GM12878 (cell line): Measurements from ENCODE around the gene TRERF1. TPM values are rescaled to one million over a fixed set of nuclear protein-coding genes. Genes with fewer than 3 reads are reported as not detected.

Experiments
- ATAC-seq: fragments of 200-7000 bp; cut with Tn5 transposase; 3 replicates; pipeline ENCODE4 v1.9.1; 2020; ENCODE audit warnings: mild to moderate bottlenecking, moderate library complexity
- BruUV-seq: library from RNA; stranded (reverse); fragments of 400-500 nt; replicated peaks from 2 replicates; lab custom pipeline; 2021; lab: Mats Ljungman, UMichigan
- CTCF ChIA-PET: fragments of 300-600 bp; sonication (Branson Sonifier 250); formaldehyde crosslinking; extraction: SDS; loops from one replicate; lab custom pipeline; 2021; ENCODE audit warnings: inconsistent platforms; lab: Yijun Ruan, JAX
- POLR2A ChIA-PET: fragments of 350-600 bp; formaldehyde crosslinking; extraction: SDS; loops from one replicate; lab custom pipeline; 2021; ENCODE audit warnings: inconsistent platforms; lab: Charles Lee
- RAD21 ChIA-PET: fragments of 300-600 bp; sonication (Branson Sonifier 250); formaldehyde crosslinking; loops from one replicate; lab custom pipeline; 2023; ENCODE audit warnings: antibody characterized with exemption; ENCODE audit not compliant: unreplicated experiment; lab: Charles Lee
- SMC1A ChIA-PET: fragments of 300-600 bp; sonication (Branson Sonifier 250); formaldehyde crosslinking; loops from one replicate; lab custom pipeline; 2023; ENCODE audit not compliant: unreplicated experiment, uncharacterized antibody; lab: Charles Lee
- DNase-seq: peaks from one replicate; pipeline ENCODE4 v3.0.0-alpha.2; 2011; ENCODE audit warnings: low read depth, low spot score
- FAIRE-seq: peaks from 3 replicates; lab custom pipeline; 2011; peaks lifted over from hg19 to GRCh38; lab: Jason Lieb, UNC
- H2AFZ ChIP-seq: 2 replicates; pipeline ENCODE4 v1.6.0; 2011; ENCODE audit warnings: low read depth, low read length, control low read depth; ENCODE audit not compliant: control insufficient read depth
- H3K27ac ChIP-seq: 2 replicates; pipeline ENCODE4 v1.5.1; 2011; ENCODE audit warnings: control low read depth; ENCODE audit not compliant: control insufficient read depth, insufficient read depth
- H3K27me3 ChIP-seq, 2 experiments: replicated peaks in 1 of 2; 2 replicates each; pipeline versions ENCODE4 v1.6.0 to v1.6.1; 2011; ENCODE audit warnings: low read length in 1 of 2; ENCODE audit not compliant: control insufficient read depth in 2 of 2, insufficient read depth in 2 of 2
- H3K36me3 ChIP-seq, 2 experiments: 2 replicates each; pipeline ENCODE4 v1.5.1; 2011; ENCODE audit warnings: low read length in 1 of 2; ENCODE audit not compliant: control insufficient read depth in 2 of 2, insufficient read depth in 2 of 2
- H3K4me1 ChIP-seq: 2 replicates; pipeline ENCODE4 v1.6.1; 2011; ENCODE audit warnings: mild to moderate bottlenecking, low read length, moderate library complexity, mixed read lengths; ENCODE audit not compliant: control insufficient read depth, insufficient read depth
- H3K4me2 ChIP-seq: 2 replicates; pipeline ENCODE4 v1.6.0; 2011; ENCODE audit warnings: control low read depth; ENCODE audit not compliant: control insufficient read depth, insufficient read depth
- H3K4me3 ChIP-seq: fragments of 200-600 bp; sonication (generic); 2 replicates; pipeline ENCODE4 v1.5.1; 2016
- H3K79me2 ChIP-seq: 2 replicates; pipeline ENCODE4 v1.6.0; 2011; ENCODE audit warnings: low read length; ENCODE audit not compliant: control insufficient read depth, insufficient read depth
- H3K9ac ChIP-seq: 2 replicates; pipeline ENCODE4 v1.8.0; 2011; ENCODE audit warnings: low read length, control low read depth, mixed read lengths; ENCODE audit not compliant: control insufficient read depth, insufficient read depth
- H3K9me3 ChIP-seq: replicated peaks from 3 replicates; pipeline ENCODE4 v1.5.1; 2011; ENCODE audit warnings: mild to moderate bottlenecking, low read length; ENCODE audit not compliant: control insufficient read depth, insufficient read depth
- H4K20me1 ChIP-seq: 2 replicates; pipeline ENCODE4 v1.6.0; 2011; ENCODE audit not compliant: control insufficient read depth, insufficient read depth
- IKZF1 ChIP-seq: fragments of 450-650 bp; conservative IDR thresholded peaks from 2 replicates; pipeline ENCODE4 v1.6.1; 2017; ENCODE audit warnings: antibody characterized with exemption, mild to moderate bottlenecking
- SMC3 ChIP-seq: IDR thresholded peaks from 2 replicates; pipeline ENCODE4 v1.6.1; 2011; ENCODE audit warnings: low read length, improper control_type of control experiment, borderline replicate concordance
- ZNF207 ChIP-seq: fragments of 450-650 bp; IDR thresholded peaks from 2 replicates; pipeline ENCODE4 v1.6.1; 2014; ENCODE audit warnings: antibody characterized with exemption, mild to moderate bottlenecking, borderline replicate concordance
- WGBS: methylation state at CpG from one replicate; pipeline ENCODE4 v1.1.6; 2016; ENCODE audit warnings: low lambda C conversion rate; ENCODE audit not compliant: insufficient replicate concordance, insufficient coverage; ENCODE audit errors: missing lambda C conversion rate; 5-methylcytosine and 5-hydroxymethylcytosine counted together
- in situ Hi-C: fragments of 300-500 bp; cut with MboI; formaldehyde crosslinking; loops from 9 replicates; pipeline ENCODE4 v1.14.3; 2018; ENCODE audit warnings: mixed read lengths
- intact Hi-C: fragments of 100-400 bp; cut with micrococcal nuclease; formaldehyde crosslinking; loops from one replicate; pipeline ENCODE4 v1.14.2; 2022; ENCODE audit not compliant: unreplicated experiment
- polyA plus RNA-seq, 11 experiments: library from polyadenylated mRNA; depleted of rRNA in 4 of 11; unstranded in 6 of 11; stranded (reverse) in 5 of 11; fragments of >200 nt; fragmentation: Nextera tagmentation in 4 of 11; fragmentation: Illumina TruSeq in 1 of 11; extraction: Ambion mirVana in 4 of 11; extraction: Trizol in 1 of 11; gene quantifications; 1 replicate in 1 of 11; 2 replicates in 10 of 11; pipeline versions ENCODE4 v1.2.1 to v1.2.3, GENCODE V29; 2011 to 2016; ENCODE audit warnings: inconsistent platforms in 2 of 11, missing spikeins in 2 of 11, low read depth in 1 of 11
- total RNA-seq, 4 experiments: library from RNA; depleted of rRNA in 3 of 4; stranded (reverse); fragments of >200 nt in 3 of 4; fragmentation: Illumina TruSeq in 1 of 4; extraction: Trizol in 1 of 4; gene quantifications; 2 replicates each; pipeline versions ENCODE4 v1.2.1 to v1.2.3, GENCODE V29; 2013 to 2021
- TF ChIP-seq, protein P1 (sequence below): fragments of 450-650 bp; IDR thresholded peaks from 2 replicates; pipeline ENCODE4 v1.6.1; 2016; ENCODE audit warnings: mild to moderate bottlenecking

The TRERF1 gene
- total and polyA plus RNA-seq, 10 of the 15 experiments (the other 5 are each of a cell fraction or from before 2014, with no cell fraction given), result 2.2 to 19.4 (median 7.2) TPM

DNA sequence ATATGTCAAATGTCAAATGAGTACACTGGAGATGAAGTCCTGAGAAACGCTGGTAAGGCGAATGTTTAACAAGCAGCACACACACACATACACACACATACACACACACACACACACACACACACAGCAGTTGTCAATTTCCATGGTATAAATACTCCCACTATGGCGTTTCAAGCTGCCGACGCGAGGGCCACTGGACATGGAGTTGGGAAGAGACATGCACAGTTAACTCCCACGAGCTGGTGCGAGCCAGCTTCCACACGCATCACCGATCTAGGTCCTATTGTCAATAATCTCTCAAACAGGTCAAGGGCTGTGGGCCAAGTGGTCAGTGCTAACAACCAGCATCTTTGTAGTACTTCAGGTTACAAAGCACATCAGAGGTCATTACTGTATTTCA, 58.9 kb downstream of the TRERF1 start:
- ChIA-PET POLR2A (interaction anchor here (0.6 to 2.6 kb wide), 2 partner anchors 25 to 40 kb away, joined by 4 to 12 read pairs; no protein-coding TSS in a partner anchor), RAD21 (interaction anchor here (0.6 to 1.9 kb wide), 6 partner anchors 10 to 155 kb away, joined by 3 to 6 read pairs (median 3); no protein-coding TSS in a partner anchor), CTCF (interaction anchor here (1.2 to 1.6 kb wide), 4 partner anchors 25 to 114 kb away, joined by 3 to 4 read pairs (median 4); no protein-coding TSS in a partner anchor), SMC1A (interaction anchor here (0.9 to 6.5 kb wide), 8 partner anchors 11 to 154 kb away, joined by 3 to 65 read pairs (median 4); no protein-coding TSS in a partner anchor)
- Histone ChIP-seq H2AFZ (no peak overlapping the region), H3K36me3 (0 out of 4 replicates have a peak, but pooled peaks cover 0 to 3% of the 10 kb centered on the region in 2 experiments), H3K4me2 (no peak overlapping the region), H4K20me1 (no peaks in the 10 kb centered on the region), H3K9me3 (no peaks in the 10 kb centered on the region), H3K4me3 (no peak overlapping the region), H3K79me2 (peaks cover 23% of the 10 kb centered on the region), H3K27ac (no peak overlapping the region), H3K9ac (no peak overlapping the region), H3K27me3 (no peaks in the 10 kb centered on the region), H3K4me1 (peaks cover 40% of the 10 kb centered on the region)
- BruUV-seq, result no TSS peak
- TF ChIP-seq IKZF1 (no peak), SMC3 (no peak)
- TF ChIP-seq, protein P1, sequence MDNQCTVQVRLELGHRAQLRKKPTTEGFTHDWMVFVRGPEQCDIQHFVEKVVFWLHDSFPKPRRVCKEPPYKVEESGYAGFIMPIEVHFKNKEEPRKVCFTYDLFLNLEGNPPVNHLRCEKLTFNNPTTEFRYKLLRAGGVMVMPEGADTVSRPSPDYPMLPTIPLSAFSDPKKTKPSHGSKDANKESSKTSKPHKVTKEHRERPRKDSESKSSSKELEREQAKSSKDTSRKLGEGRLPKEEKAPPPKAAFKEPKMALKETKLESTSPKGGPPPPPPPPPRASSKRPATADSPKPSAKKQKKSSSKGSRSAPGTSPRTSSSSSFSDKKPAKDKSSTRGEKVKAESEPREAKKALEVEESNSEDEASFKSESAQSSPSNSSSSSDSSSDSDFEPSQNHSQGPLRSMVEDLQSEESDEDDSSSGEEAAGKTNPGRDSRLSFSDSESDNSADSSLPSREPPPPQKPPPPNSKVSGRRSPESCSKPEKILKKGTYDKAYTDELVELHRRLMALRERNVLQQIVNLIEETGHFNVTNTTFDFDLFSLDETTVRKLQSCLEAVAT, result 0 out of 2 replicates have a peak, but pooled peaks have one; percentile 27
- intact Hi-C loops, result no loop called here
- WGBS, result 96% methylated on average over 10 of the region's 10 CpGs
- in situ Hi-C loops, result no loop called here
- no peak for FAIRE-seq
- no peak for ATAC-seq
- no peak for DNase-seq

DNA sequence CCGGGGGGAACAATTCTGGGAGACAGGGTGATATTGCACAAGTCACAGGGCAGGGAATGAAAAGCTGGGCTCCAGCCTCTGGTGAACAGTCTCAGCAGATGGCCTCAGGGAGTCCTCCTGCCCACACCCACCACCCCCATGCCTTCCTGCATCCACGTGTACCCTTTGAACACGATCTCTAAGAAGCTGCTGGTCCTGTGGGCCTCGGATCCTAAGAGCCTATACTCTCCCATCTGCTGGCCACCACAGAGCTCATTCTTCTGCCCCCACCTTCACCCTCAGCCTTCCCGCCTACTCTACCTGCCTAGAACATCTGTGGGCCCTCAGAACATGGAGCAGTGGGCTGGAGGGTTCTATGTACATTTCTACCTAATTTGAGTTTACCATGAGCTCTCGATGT, 60.3 kb downstream of the TRERF1 start:
- no peak overlapping the region for H3K4me3 ChIP-seq

More for the DNA sequence above, 60.3 kb downstream of the TRERF1 start:
- H3K9me3 ChIP-seq, result no peaks in the 10 kb centered on the region
- H3K36me3 ChIP-seq, result 0 out of 4 replicates have a peak, but pooled peaks cover 0 to 3% of the 10 kb centered on the region in 2 experiments
- H2AFZ ChIP-seq, result no peak overlapping the region
- no peak for TF ChIP-seq ZNF207
- no peak for FAIRE-seq
- peaks cover 25% of the 10 kb centered on the region for H3K79me2 ChIP-seq
- 74% methylated on average over 6 of the region's 6 CpGs for WGBS
- ChIA-PET RAD21 (interaction anchor here (0.6 to 4.3 kb wide), 20 partner anchors 8 to 181 kb away, joined by 3 to 54 read pairs (median 8); partner anchors contain the start of gene TRERF1), CTCF (interaction anchor here (0.8 to 3.7 kb wide), 15 partner anchors 11 to 156 kb away, joined by 3 to 20 read pairs (median 5); no protein-coding TSS in a partner anchor), POLR2A (interaction anchor here (0.6 to 3.0 kb wide), 9 partner anchors 8 to 117 kb away, joined by 3 to 19 read pairs (median 9); no protein-coding TSS in a partner anchor), SMC1A (interaction anchor here (0.6 to 6.5 kb wide), 21 partner anchors 9 to 180 kb away, joined by 3 to 65 read pairs (median 6); partner anchors contain the start of gene TRERF1)
- DNase-seq, result no peak
- peaks cover 45% of the 10 kb centered on the region for H3K4me1 ChIP-seq
- BruUV-seq, result no TSS peak
- H4K20me1 ChIP-seq, result no peaks in the 10 kb centered on the region
- intact Hi-C loops (no loop called here), in situ Hi-C loops (no loop called here)
- no peak overlapping the region for H3K9ac ChIP-seq
- no peaks in the 10 kb centered on the region for H3K27me3 ChIP-seq
- H3K4me2 ChIP-seq, result peak overlapping the region; percentile 70; the same call in 1 of the 2 replicates
- H3K27ac ChIP-seq, result no peak overlapping the region
- no peak for ATAC-seq
